Loucy (cell line): ENCODE measurements around the gene TMEM131.

ENCODE experiments used
- H2AFZ ChIP-seq: fragments of 200-600 bp; sonication (generic); 2 replicates; pipeline ENCODE4 v1.6.0; 2016; ENCODE audit warnings: antibody characterized with exemption, mild to moderate bottlenecking, low read length, moderate library complexity
- H3F3A ChIP-seq: fragments of 200-600 bp; 2 replicates; pipeline ENCODE4 v1.6.0; 2016; ENCODE audit warnings: antibody characterized with exemption, low read depth, mild to moderate bottlenecking
- H3K27me3 ChIP-seq: fragments of 200-600 bp; sonication (generic); 2 replicates; pipeline ENCODE4 v1.6.1; 2014; ENCODE audit warnings: low read length, mild to moderate bottlenecking; ENCODE audit not compliant: insufficient read depth, poor library complexity, severe bottlenecking
- H3K36me3 ChIP-seq: fragments of 200-600 bp; sonication (generic); 2 replicates; pipeline ENCODE4 v1.6.1; 2016; ENCODE audit warnings: low read length; ENCODE audit not compliant: insufficient read depth
- H3K4me1 ChIP-seq: fragments of 200-600 bp; sonication (generic); 2 replicates; pipeline ENCODE4 v1.5.1; 2014; ENCODE audit warnings: low read length, mild to moderate bottlenecking; ENCODE audit not compliant: insufficient read depth, poor library complexity, severe bottlenecking
- H3K4me2 ChIP-seq: fragments of 200-600 bp; sonication (generic); 2 replicates; pipeline ENCODE4 v1.6.0; 2014; ENCODE audit warnings: antibody characterized with exemption, low read length, low read depth, mild to moderate bottlenecking; ENCODE audit not compliant: poor library complexity, severe bottlenecking
- H3K4me3 ChIP-seq: fragments of 200-600 bp; sonication (generic); 2 replicates; pipeline ENCODE4 v1.5.1; 2014; ENCODE audit warnings: low read length, mild to moderate bottlenecking, mixed read lengths; ENCODE audit not compliant: poor library complexity, severe bottlenecking
- H3K79me2 ChIP-seq: fragments of 200-600 bp; sonication (generic); 2 replicates; pipeline ENCODE4 v1.6.1; 2014; ENCODE audit warnings: low read length; ENCODE audit not compliant: insufficient read depth
- H3K9ac ChIP-seq: fragments of 200-600 bp; sonication (generic); 2 replicates; pipeline ENCODE4 v1.6.0; 2014; ENCODE audit warnings: mild to moderate bottlenecking, low read depth, low read length, moderate library complexity; ENCODE audit not compliant: poor library complexity, severe bottlenecking
- H3K9me2 ChIP-seq: fragments of 200-600 bp; sonication (generic); replicated peaks from 2 replicates; pipeline ENCODE4 v1.6.1; 2016; ENCODE audit warnings: low read depth, low read length, mixed read lengths
- H3K9me3 ChIP-seq: fragments of 200-600 bp; sonication (generic); 2 replicates; pipeline ENCODE4 v1.6.1; 2014; ENCODE audit warnings: mild to moderate bottlenecking, antibody characterized with exemption, low read length, low read depth; ENCODE audit not compliant: insufficient read depth
- H4K20me1 ChIP-seq: fragments of 200-600 bp; sonication (generic); 2 replicates; pipeline ENCODE4 v1.6.0; 2014; ENCODE audit warnings: antibody characterized with exemption, low read length, mild to moderate bottlenecking; ENCODE audit not compliant: insufficient read depth, poor library complexity, severe bottlenecking
- EZH2phosphoT487 ChIP-seq: fragments of 200-600 bp; IDR thresholded peaks from 2 replicates; pipeline ENCODE4 v1.6.1; 2018; ENCODE audit warnings: antibody characterized with exemption, mild to moderate bottlenecking, moderate library complexity, borderline replicate concordance
- TF ChIP-seq, protein P1 (sequence below): fragments of 200-600 bp; sonication (generic); conservative IDR thresholded peaks from 2 replicates; pipeline ENCODE4 v1.5.1; 2014; ENCODE audit warnings: mild to moderate bottlenecking, antibody characterized with exemption, low read length

Gene TMEM131

DNA sequence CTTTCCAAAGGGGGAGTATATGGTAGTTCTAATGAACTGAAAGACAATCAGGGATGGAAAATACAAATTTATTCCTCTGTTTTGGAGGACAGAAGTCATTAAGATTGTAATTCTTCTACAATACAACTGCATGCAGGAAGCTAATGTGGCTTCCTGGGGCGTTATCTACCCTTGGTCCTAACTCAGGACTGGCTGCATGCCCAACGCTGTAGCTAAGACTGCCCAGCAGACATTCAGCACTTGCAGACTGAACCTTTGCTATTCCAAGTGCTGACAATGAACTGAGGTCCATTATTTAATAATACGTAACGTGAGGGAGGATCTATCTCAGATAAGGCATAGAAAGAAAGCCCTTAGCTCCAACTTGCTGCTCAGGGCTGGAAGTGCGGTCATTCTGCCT lies 229.2 kb downstream of the TMEM131 start:
- Histone ChIP-seq H3K79me2 (no peaks in the 10 kb centered on the region), H3K4me2 (peak overlapping the region; percentile 0), H3F3A (no peaks in the 10 kb centered on the region), H3K9me3 (no peaks in the 10 kb centered on the region), H3K9me2 (no peaks in the 10 kb centered on the region), H4K20me1 (no peaks in the 10 kb centered on the region), H3K36me3 (peaks cover 17% of the 10 kb centered on the region; the same call in 1 of the 2 replicates), H3K4me3 (no peak overlapping the region), H2AFZ (no peak overlapping the region), H3K4me1 (peaks cover 14% of the 10 kb centered on the region), H3K27me3 (no peaks in the 10 kb centered on the region), H3K9ac (no peak overlapping the region)
- no peak for TF ChIP-seq EZH2phosphoT487
- TF ChIP-seq, protein P1, sequence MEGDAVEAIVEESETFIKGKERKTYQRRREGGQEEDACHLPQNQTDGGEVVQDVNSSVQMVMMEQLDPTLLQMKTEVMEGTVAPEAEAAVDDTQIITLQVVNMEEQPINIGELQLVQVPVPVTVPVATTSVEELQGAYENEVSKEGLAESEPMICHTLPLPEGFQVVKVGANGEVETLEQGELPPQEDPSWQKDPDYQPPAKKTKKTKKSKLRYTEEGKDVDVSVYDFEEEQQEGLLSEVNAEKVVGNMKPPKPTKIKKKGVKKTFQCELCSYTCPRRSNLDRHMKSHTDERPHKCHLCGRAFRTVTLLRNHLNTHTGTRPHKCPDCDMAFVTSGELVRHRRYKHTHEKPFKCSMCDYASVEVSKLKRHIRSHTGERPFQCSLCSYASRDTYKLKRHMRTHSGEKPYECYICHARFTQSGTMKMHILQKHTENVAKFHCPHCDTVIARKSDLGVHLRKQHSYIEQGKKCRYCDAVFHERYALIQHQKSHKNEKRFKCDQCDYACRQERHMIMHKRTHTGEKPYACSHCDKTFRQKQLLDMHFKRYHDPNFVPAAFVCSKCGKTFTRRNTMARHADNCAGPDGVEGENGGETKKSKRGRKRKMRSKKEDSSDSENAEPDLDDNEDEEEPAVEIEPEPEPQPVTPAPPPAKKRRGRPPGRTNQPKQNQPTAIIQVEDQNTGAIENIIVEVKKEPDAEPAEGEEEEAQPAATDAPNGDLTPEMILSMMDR: no peak

DNA sequence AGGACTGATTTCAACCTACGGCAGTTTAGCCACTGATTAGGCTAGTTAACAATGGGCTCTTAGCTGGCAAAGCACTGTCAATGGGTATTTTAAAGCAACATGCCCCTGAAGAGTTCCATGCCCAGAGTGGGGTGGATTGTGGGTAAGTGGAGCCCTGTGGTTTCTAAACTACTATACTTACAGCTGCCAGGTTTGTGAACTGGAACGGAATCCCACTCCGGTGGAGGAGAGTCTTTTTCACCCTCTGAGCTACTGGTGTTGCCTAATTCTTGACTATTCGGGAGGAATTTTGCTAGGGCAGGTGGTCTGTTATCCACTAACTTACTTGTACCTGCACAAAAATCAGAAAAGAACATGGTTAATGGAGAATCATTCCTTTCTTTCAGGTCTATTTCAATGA lies 229.8 kb downstream of the TMEM131 start:
- peaks cover 14% of the 10 kb centered on the region for H3K4me1 ChIP-seq
- no peaks in the 10 kb centered on the region for H3F3A ChIP-seq
- no peaks in the 10 kb centered on the region for H3K79me2 ChIP-seq
- TF ChIP-seq EZH2phosphoT487: no peak
- TF ChIP-seq, protein P1: no peak
- no peaks in the 10 kb centered on the region for H3K27me3 ChIP-seq
- peak overlapping the region; percentile 0 for H3K4me2 ChIP-seq
- no peak overlapping the region for H3K4me3 ChIP-seq
- no peaks in the 10 kb centered on the region for H3K9me2 ChIP-seq
- peaks cover 23% of the 10 kb centered on the region; the same call in 1 of the 2 replicates for H3K36me3 ChIP-seq
- no peak overlapping the region for H2AFZ ChIP-seq
- H3K9ac ChIP-seq: no peak overlapping the region
- H4K20me1 ChIP-seq: no peaks in the 10 kb centered on the region
- no peaks in the 10 kb centered on the region for H3K9me3 ChIP-seq

DNA sequence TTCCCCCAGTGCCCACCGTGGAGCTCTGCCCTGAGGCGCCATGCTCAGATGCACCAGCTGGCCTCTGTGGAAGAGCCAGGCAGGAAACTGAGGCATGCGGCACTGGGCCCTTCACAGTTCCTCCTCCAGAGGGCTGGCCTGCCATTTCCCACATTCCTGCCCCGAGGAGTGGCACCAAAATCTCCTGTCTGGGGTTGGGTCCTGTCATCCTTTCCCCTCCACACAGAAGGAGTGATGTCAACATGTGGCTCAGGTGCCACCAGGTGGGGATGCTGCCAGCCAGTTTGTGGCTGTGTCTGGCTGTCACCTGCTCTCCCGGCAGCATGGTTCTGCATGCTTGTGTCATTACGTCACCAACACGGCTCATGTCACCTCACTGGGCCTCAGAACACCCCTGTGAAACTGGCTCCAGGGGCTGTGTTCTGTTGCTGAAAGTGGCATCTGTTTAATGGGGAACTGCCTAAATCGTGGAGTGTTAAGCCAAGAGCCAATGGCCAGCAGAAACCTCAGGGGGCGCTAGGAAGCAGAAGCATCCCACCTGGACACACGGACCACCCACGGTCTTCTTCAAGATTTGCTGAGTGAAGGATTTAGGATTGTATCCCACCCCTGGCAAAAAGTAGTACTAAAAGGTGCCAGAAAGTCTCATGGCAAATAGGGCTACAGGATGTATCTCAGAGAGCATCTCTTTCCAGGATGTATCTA lies 231.0 kb downstream of the TMEM131 start:
- TF ChIP-seq, protein P1: no peak
- TF ChIP-seq EZH2phosphoT487: no peak
- Histone ChIP-seq H3K36me3 (peaks cover 23% of the 10 kb centered on the region; the same call in 1 of the 2 replicates), H3K9me2 (no peaks in the 10 kb centered on the region), H3K4me2 (no peak overlapping the region), H3K9me3 (no peaks in the 10 kb centered on the region), H3K79me2 (no peaks in the 10 kb centered on the region), H3K9ac (no peak overlapping the region), H2AFZ (no peak overlapping the region), H3F3A (no peaks in the 10 kb centered on the region), H4K20me1 (no peaks in the 10 kb centered on the region), H3K4me3 (no peak overlapping the region), H3K4me1 (peaks cover 19% of the 10 kb centered on the region), H3K27me3 (no peaks in the 10 kb centered on the region)
